GM18499 (cell line): Measurements from ENCODE around the gene PIK3C2A.
"Not testable (repeated sequence)": the region's sequence is repeated elsewhere in the genome, so short reads cannot be mapped to it uniquely, and the experiment has no call there.

Source experiments
- ATAC-seq: cut with Tn5 transposase; IDR thresholded peaks from one replicate; pipeline ENCODE4 v1.9.1; 2021; ENCODE audit warnings: moderate number of reproducible peaks; ENCODE audit not compliant: insufficient read depth, unreplicated experiment

Gene PIK3C2A

GRCh38 chr11:17207317-17208256 lies at the start of gene PIK3C2A:
TSS of gene PIK3C2A (minus strand) at chr11:17207986. CDS start at chr11:17169741, 38,245 bp downstream.
- peak; percentile 67 for ATAC-seq

- ATAC-seq = no peak
These were observed 49.4 kb upstream of the PIK3C2A start for GRCh38 chr11:17257196-17257595.

GRCh38 chr11:17256512-17256911 lies 48.7 kb upstream of the PIK3C2A start:
- no peak for ATAC-seq

GRCh38 chr11:17252704-17253103 lies 44.9 kb upstream of the PIK3C2A start:
- no peak for ATAC-seq

GRCh38 chr11:17250561-17251350 lies 43.0 kb upstream of the PIK3C2A start:
- ATAC-seq = no peak

- peak; percentile 70 for ATAC-seq
These were observed 36.3 kb upstream of the PIK3C2A start for GRCh38 chr11:17244046-17244445.

- ATAC-seq = not testable (repeated sequence)
These were observed 35.2 kb upstream of the PIK3C2A start for GRCh38 chr11:17242954-17243353.

GRCh38 chr11:17240780-17241179 lies 33.0 kb upstream of the PIK3C2A start:
- ATAC-seq = no peak

GRCh38 chr11:17239927-17240326 lies 32.1 kb upstream of the PIK3C2A start:
- ATAC-seq = not testable (repeated sequence)

GRCh38 chr11:17238377-17238776 lies 30.6 kb upstream of the PIK3C2A start:
- no peak for ATAC-seq

- no peak for ATAC-seq
These were observed 25.3 kb upstream of the PIK3C2A start for GRCh38 chr11:17233101-17233500.

GRCh38 chr11:17230867-17231851 lies 23.4 kb upstream of the PIK3C2A start:
- peak; percentile 91 for ATAC-seq

- ATAC-seq = no peak
These were observed 21.8 kb upstream of the PIK3C2A start for GRCh38 chr11:17229481-17230152.

- ATAC-seq = not testable (repeated sequence)
These were observed 20.6 kb upstream of the PIK3C2A start for GRCh38 chr11:17228186-17228925.

- no peak for ATAC-seq
These were observed 16.9 kb upstream of the PIK3C2A start for GRCh38 chr11:17224727-17225126.

- ATAC-seq = no peak
These were observed 14.2 kb upstream of the PIK3C2A start for GRCh38 chr11:17221968-17222367.

GRCh38 chr11:17219016-17219415 lies 11.2 kb upstream of the PIK3C2A start:
- ATAC-seq = no peak

- no peak for ATAC-seq
These were observed 10.6 kb upstream of the PIK3C2A start for GRCh38 chr11:17218403-17218802.

- no peak for ATAC-seq
These were observed 9.6 kb upstream of the PIK3C2A start for GRCh38 chr11:17217401-17217800.
